Activated B cell treated with CpG ODN at 0.5 μM for 24 hours (primary cell): ENCODE data around the gene GCHFR. TPM values are rescaled to one million over a fixed set of nuclear protein-coding genes. Genes with fewer than 3 reads are reported as not detected.

ENCODE experiments used
- ATAC-seq: fragments of 200-7000 bp; cut with Tn5 transposase; one replicate; pipeline ENCODE4 v1.10.0; 2021; ENCODE audit warnings: low read depth, mild to moderate bottlenecking, moderate library complexity
- CTCF ChIA-PET: fragments of 350-600 bp; sonication (Branson Sonifier 250); formaldehyde crosslinking; loops from one replicate; lab custom pipeline; 2021; ENCODE audit warnings: antibody characterized with exemption; lab: Charles Lee
- POLR2A ChIA-PET: fragments of 350-600 bp; sonication (Branson Sonifier 250); formaldehyde crosslinking; loops from one replicate; lab custom pipeline; 2021; ENCODE audit warnings: antibody characterized with exemption; lab: Charles Lee
- DNase-seq: peaks from one replicate; pipeline ENCODE4 v3.0.0; 2022
- H3K27ac Mint-ChIP-seq: one replicate; pipeline ENCODE4 v1.8.0; 2020; ENCODE audit warnings: mixed read lengths
- H3K27me3 Mint-ChIP-seq: one replicate; pipeline ENCODE4 v1.8.0; 2021; ENCODE audit warnings: mixed read lengths
- H3K36me3 Mint-ChIP-seq: one replicate; pipeline ENCODE4 v1.8.0; 2021; ENCODE audit warnings: low read depth, mixed read lengths
- H3K4me1 Mint-ChIP-seq: one replicate; pipeline ENCODE4 v1.8.0; 2021; ENCODE audit warnings: mixed read lengths
- H3K4me3 Mint-ChIP-seq: one replicate; pipeline ENCODE4 v1.8.0; 2020; ENCODE audit warnings: mild to moderate bottlenecking, mixed read lengths
- H3K9me3 Mint-ChIP-seq: one replicate; pipeline ENCODE4 v1.8.0; 2020; ENCODE audit warnings: mixed read lengths
- intact Hi-C: fragments of 100-400 bp; cut with micrococcal nuclease; formaldehyde crosslinking; loops from one replicate; pipeline ENCODE4 v1.15.1; 2024
- total RNA-seq: library from RNA; stranded (reverse); gene quantifications from 2 replicates; pipeline ENCODE4 v1.2.3, GENCODE V29; 2022
- TF ChIP-seq, protein P1 (sequence below): fragments of 200-600 bp; IDR thresholded peaks from one replicate; pipeline ENCODE4 v1.8.0; 2022; ENCODE audit warnings: antibody characterized with exemption, mild to moderate bottlenecking

Gene GCHFR
- total RNA-seq, 1 donor from 2014 or later, result 21.1 TPM

DNA sequence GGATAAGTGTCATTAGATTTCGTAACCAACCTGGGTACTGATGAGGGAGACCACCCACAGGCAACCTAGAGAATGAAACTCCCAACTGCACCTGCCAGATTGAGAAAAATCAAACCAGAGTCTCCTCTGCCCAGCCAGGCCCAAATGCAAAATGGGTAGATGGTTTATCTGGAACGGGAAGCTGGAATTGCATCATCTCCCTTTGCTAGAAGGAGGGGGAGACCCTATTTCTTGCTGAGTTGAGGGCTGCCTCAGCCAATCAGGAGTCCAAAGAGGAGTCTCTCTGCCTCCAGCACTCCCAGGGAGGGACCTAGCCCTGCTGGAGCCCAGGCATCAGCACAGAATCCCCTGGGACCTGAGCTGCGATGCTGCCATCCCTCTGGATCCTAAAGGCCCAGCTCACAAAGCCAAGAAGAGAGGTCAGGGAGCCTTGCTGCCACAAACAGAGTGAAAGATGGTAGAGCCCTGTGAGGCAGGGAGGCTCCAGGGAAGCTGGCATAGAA lies 16.9 kb upstream of the GCHFR start:
- CTCF ChIA-PET, result interaction anchor here (0.6 to 4.7 kb wide), 9 partner anchors 21 to 227 kb away, joined by 3 to 81 read pairs (median 6); partner anchors contain the start of gene C15orf62
- no peak overlapping the region for H3K4me3 Mint-ChIP-seq
- no peak overlapping the region for H3K27ac Mint-ChIP-seq
- H3K36me3 Mint-ChIP-seq, result peaks cover 60% of the 10 kb centered on the region
- H3K27me3 Mint-ChIP-seq, result no peaks in the 10 kb centered on the region
- intact Hi-C loops, result loop anchor here (1.0 to 2.0 kb wide), 2 partner anchors 35 to 68 kb away; no protein-coding TSS in a partner anchor
- ATAC-seq (no peak), DNase-seq (no peak)
- TF ChIP-seq, protein P1, sequence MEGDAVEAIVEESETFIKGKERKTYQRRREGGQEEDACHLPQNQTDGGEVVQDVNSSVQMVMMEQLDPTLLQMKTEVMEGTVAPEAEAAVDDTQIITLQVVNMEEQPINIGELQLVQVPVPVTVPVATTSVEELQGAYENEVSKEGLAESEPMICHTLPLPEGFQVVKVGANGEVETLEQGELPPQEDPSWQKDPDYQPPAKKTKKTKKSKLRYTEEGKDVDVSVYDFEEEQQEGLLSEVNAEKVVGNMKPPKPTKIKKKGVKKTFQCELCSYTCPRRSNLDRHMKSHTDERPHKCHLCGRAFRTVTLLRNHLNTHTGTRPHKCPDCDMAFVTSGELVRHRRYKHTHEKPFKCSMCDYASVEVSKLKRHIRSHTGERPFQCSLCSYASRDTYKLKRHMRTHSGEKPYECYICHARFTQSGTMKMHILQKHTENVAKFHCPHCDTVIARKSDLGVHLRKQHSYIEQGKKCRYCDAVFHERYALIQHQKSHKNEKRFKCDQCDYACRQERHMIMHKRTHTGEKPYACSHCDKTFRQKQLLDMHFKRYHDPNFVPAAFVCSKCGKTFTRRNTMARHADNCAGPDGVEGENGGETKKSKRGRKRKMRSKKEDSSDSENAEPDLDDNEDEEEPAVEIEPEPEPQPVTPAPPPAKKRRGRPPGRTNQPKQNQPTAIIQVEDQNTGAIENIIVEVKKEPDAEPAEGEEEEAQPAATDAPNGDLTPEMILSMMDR, result no peak
- H3K4me1 Mint-ChIP-seq, result no peaks in the 10 kb centered on the region
- no peaks in the 10 kb centered on the region for H3K9me3 Mint-ChIP-seq
- POLR2A ChIA-PET, result interaction anchor here (0.6 to 1.0 kb wide), 4 partner anchors 29 to 671 kb away, joined by 3 read pairs; partner anchors contain the start of genes DNAJC17 and ZFYVE19

DNA sequence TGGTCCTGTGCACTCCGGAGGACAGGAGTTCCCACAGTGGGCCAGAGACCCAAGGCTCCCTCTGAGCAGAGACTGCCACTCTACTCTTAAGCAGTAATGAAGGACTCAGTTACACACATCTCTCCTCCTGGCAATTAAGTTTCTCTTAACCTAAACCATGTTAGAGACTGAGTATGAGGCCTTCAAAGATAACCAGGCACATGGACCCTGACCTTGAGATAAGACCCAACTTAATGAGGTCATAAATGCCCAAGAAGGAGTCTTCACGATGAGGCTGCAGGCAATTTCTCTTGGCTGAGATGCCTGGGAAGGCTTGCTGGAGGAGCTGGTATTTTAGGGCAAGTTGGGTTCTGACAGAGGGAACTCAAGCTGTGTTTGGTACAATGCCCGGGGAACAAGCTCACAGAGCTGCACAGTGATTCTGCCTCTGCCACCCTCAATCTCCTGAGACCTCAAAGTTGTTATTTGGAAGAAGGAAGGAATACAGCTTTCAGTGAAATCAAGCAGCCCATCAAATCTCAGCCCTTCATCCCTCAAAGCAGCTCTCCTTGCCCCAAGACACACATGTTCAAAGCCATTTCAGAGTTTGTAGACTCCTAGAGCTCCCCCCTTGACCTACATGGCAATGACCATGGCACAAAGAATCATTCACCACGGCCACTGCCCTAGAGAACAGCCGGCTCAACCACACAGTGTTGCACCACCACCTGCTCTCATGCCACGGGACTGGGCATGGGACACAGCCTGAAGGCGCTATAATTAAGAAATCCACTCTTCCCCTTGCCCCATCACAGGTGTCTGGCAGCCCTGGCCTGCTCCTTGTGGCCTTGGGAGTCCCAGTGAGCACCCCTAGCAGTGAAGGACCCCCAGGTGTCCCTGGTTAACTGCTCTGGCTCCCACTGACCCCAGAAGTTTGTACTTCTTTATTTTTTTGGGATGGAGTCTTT lies 15.9 kb upstream of the GCHFR start:
- peaks cover 59% of the 10 kb centered on the region for H3K36me3 Mint-ChIP-seq
- ATAC-seq, result no peak
- intact Hi-C loops, result loop anchor here (2.0 kb wide), 1 partner anchor 69 kb away; no protein-coding TSS in a partner anchor
- H3K4me3 Mint-ChIP-seq, result no peak overlapping the region
- H3K4me1 Mint-ChIP-seq, result peaks cover 9% of the 10 kb centered on the region
- H3K9me3 Mint-ChIP-seq, result no peaks in the 10 kb centered on the region
- H3K27ac Mint-ChIP-seq, result no peak overlapping the region
- TF ChIP-seq, protein P1, result no peak
- no peak for DNase-seq
- ChIA-PET POLR2A (no interaction called here), CTCF (interaction anchor here (0.6 to 4.7 kb wide), 5 partner anchors 22 to 257 kb away, joined by 3 to 81 read pairs (median 11); partner anchors contain the start of gene C15orf62)
- H3K27me3 Mint-ChIP-seq, result no peaks in the 10 kb centered on the region

DNA sequence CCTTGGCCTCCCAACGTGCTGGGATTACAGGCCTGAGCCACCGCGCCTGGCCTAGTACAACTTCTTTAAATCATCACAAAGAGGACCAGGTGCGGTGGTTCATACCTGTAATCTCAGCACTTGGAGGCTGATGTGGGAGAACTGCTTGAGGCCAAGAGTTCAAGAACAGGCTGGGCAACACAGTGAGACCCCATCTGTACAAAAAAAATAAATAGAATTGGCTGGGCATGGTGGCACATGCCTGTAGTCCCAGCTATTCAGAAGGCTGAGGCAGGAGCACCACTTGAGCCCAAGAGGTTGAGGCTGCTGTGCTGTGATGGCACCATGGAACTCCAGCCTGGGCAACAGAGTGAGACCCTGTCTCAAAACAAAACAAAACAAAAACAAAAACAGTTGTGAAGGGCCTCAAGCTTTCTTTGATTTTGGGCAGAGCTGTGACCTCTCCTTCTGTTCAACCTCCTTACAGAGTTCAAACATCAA lies 14.7 kb upstream of the GCHFR start:
- TF ChIP-seq, protein P1, result no peak
- H3K9me3 Mint-ChIP-seq, result no peaks in the 10 kb centered on the region
- H3K27ac Mint-ChIP-seq, result no peak overlapping the region
- H3K36me3 Mint-ChIP-seq, result peaks cover 52% of the 10 kb centered on the region
- H3K4me3 Mint-ChIP-seq, result no peak overlapping the region
- CTCF ChIA-PET, result interaction anchor here (1.2 kb wide), 1 partner anchor 33 kb away, joined by 5 read pairs; no protein-coding TSS in a partner anchor
- peaks cover 19% of the 10 kb centered on the region for H3K4me1 Mint-ChIP-seq
- no peak for DNase-seq
- intact Hi-C loops, result no loop called here
- POLR2A ChIA-PET, result no interaction called here
- no peaks in the 10 kb centered on the region for H3K27me3 Mint-ChIP-seq
- no peak for ATAC-seq

DNA sequence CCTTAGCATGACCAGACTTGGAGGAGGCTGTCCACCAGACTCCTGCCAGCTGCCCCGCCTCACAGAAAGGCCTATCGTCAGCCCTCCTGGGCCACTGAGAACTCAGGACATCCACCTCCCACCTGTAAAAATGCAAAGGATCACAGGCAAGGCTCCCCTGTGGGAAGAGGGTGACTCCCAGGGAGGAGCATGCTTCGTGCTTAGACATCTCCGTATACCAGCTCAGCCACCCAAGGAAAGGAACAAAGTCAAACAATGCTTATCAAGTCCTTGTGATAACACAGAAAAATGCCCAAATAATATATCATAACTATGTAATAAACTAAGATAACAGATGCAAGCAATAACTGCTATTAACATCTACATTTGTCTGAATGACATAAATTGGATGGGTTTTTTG lies 13.0 kb upstream of the GCHFR start:
- Mint-ChIP-seq H3K4me1 (peaks cover 22% of the 10 kb centered on the region), H3K4me3 (no peak overlapping the region), H3K27me3 (no peaks in the 10 kb centered on the region), H3K9me3 (no peaks in the 10 kb centered on the region), H3K36me3 (peaks cover 42% of the 10 kb centered on the region), H3K27ac (no peak overlapping the region)
- ChIA-PET CTCF (no interaction called here), POLR2A (no interaction called here)
- DNase-seq (no peak), ATAC-seq (no peak)
- intact Hi-C loops, result no loop called here
- TF ChIP-seq, protein P1, result no peak

DNA sequence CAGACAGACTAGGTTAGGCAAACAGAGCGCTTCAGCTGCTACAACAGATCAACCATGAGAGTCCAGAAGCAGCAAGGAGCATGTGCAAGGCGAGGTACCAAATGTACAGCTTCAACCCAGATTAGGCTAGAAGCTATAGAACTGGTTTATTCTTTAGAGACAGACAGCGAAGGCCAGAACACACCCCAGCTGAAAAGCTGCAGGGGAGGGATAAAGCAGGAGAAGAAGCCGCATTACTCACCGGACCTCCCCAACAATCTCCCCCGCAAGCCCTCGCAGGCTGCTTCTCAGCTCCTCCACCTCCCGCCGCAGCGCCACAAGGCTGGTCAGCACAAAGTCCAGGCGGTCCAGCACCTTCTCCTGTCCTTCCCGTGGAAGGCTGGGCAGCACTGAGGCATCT lies 12.1 kb upstream of the GCHFR start:
- Mint-ChIP-seq H3K27ac (no peak overlapping the region), H3K27me3 (no peaks in the 10 kb centered on the region), H3K4me1 (peaks cover 23% of the 10 kb centered on the region), H3K9me3 (no peaks in the 10 kb centered on the region), H3K4me3 (no peak overlapping the region), H3K36me3 (peaks cover 42% of the 10 kb centered on the region)
- TF ChIP-seq, protein P1, result no peak
- DNase-seq (no peak), ATAC-seq (no peak)
- intact Hi-C loops, result no loop called here
- ChIA-PET POLR2A (no interaction called here), CTCF (interaction anchor here (1.6 kb wide), 1 partner anchor 31 kb away, joined by 5 read pairs; no protein-coding TSS in a partner anchor)
